Endodermal cell (in vitro differentiated cells): ENCODE measurements around the gene TTLL5. TPM values are rescaled to one million over a fixed set of nuclear protein-coding genes. Genes with fewer than 3 reads are reported as not detected.

Experiments used
- DNase-seq: peaks from one replicate; pipeline ENCODE4 v3.0.0-alpha.2; 2017
- H3K27ac ChIP-seq: 2 replicates; pipeline ENCODE4 v1.5.1; 2013; ENCODE audit warnings: mild to moderate bottlenecking, low read depth, low read length, moderate library complexity
- H3K27me3 ChIP-seq: 2 replicates; pipeline ENCODE4 v1.6.1; 2013; ENCODE audit warnings: mild to moderate bottlenecking, low read length, moderate library complexity; ENCODE audit not compliant: insufficient read depth, control insufficient read depth, poor library complexity, severe bottlenecking
- H3K36me3 ChIP-seq: 2 replicates; pipeline ENCODE4 v1.7.0; 2013; ENCODE audit warnings: mild to moderate bottlenecking, low read length, moderate library complexity; ENCODE audit not compliant: control insufficient read depth, insufficient read depth
- H3K4me1 ChIP-seq: one replicate; pipeline ENCODE4 v1.7.0; 2013; ENCODE audit warnings: low read length; ENCODE audit not compliant: control insufficient read depth, insufficient read depth
- H3K4me3 ChIP-seq: 2 replicates; pipeline ENCODE4 v1.5.1; 2013; ENCODE audit warnings: mild to moderate bottlenecking, low read length, moderate library complexity
- H3K9ac ChIP-seq: 2 replicates; pipeline ENCODE4 v1.6.1; 2013; ENCODE audit warnings: mild to moderate bottlenecking, low read length, moderate library complexity; ENCODE audit not compliant: poor library complexity, severe bottlenecking; ENCODE audit errors: extremely low read depth
- H3K9me3 ChIP-seq: 2 replicates; pipeline ENCODE4 v1.6.1; 2013; ENCODE audit warnings: mild to moderate bottlenecking, low read length, moderate library complexity; ENCODE audit not compliant: control insufficient read depth
- H3K27ac Mint-ChIP-seq: 2 replicates; pipeline ENCODE4 v1.8.0; 2020; ENCODE audit warnings: mixed read lengths
- H3K27me3 Mint-ChIP-seq: 2 replicates; pipeline ENCODE4 v1.8.0; 2021; ENCODE audit warnings: mild to moderate bottlenecking, mixed read lengths; ENCODE audit not compliant: insufficient read depth
- H3K36me3 Mint-ChIP-seq: 2 replicates; pipeline ENCODE4 v1.8.0; 2020; ENCODE audit warnings: low read depth, mixed read lengths
- H3K4me1 Mint-ChIP-seq: 2 replicates; pipeline ENCODE4 v1.8.0; 2020; ENCODE audit warnings: mixed read lengths
- H3K4me3 Mint-ChIP-seq: 2 replicates; pipeline ENCODE4 v1.8.0; 2020; ENCODE audit warnings: mild to moderate bottlenecking, moderate library complexity, mixed read lengths
- H3K9me3 Mint-ChIP-seq: 2 replicates; pipeline ENCODE4 v1.8.0; 2020; ENCODE audit warnings: mild to moderate bottlenecking, mixed read lengths
- CTCF ChIP-seq: fragments of 200-600 bp; sonication (generic); conservative IDR thresholded peaks from 2 replicates; pipeline ENCODE4 v1.5.0; 2021; ENCODE audit warnings: antibody characterized with exemption, mild to moderate bottlenecking
- WGBS, 2 experiments: methylation state at CpG; one replicate each; pipeline versions ENCODE4 v1.1.5 to v1.1.7; 2013; ENCODE audit warnings: missing lambda C conversion rate in 2 of 2, mixed read lengths in 1 of 2; ENCODE audit not compliant: insufficient coverage in 1 of 2, insufficient read length in 1 of 2; 5-methylcytosine and 5-hydroxymethylcytosine counted together
- total RNA-seq, 2 donors: library from RNA; stranded (reverse); fragmentation: NEBNext Ultra II Directional in 1 of 2; extraction: Animal tissue kit (Norgen Biotek cat#: 25700) in 1 of 2; gene quantifications; 2 replicates in 1 of 2; 3 replicates in 1 of 2; pipeline ENCODE4 v1.2.1, GENCODE V29; 2021

The TTLL5 gene
- total RNA-seq, 2 donors from 2014 or later: 50.5 to 54.2 TPM

DNA sequence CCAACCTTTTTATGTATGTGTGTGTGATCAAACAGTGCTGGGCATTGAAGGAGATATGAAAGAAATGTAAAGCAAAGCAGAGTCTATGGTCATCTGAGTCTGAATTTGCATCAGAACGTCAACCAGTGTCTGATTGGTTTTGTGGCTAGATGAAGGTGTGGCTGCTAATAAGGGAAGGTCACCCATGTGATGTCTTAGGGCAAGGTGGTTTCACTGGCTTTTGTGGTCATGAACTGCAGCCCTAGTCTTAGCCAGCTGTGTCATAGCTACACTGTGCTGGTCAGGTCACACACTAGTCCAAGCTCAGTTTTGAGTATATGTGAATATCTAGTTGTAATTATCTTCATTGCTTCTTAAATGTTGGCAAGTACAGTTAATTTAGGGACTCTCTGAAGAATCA, 214.9 kb downstream of the TTLL5 start:
- H3K27ac ChIP-seq: no peak overlapping the region
- Mint-ChIP-seq H3K27ac (no peak overlapping the region), H3K27me3 (no peaks in the 10 kb centered on the region), H3K4me1 (peaks cover 3% of the 10 kb centered on the region), H3K36me3 (peaks cover 27% of the 10 kb centered on the region), H3K9me3 (peaks cover 4% of the 10 kb centered on the region), H3K4me3 (no peak overlapping the region)
- TF ChIP-seq CTCF: no peak
- H3K36me3 ChIP-seq: peaks cover 8% of the 10 kb centered on the region
- no peaks in the 10 kb centered on the region for H3K9me3 ChIP-seq
- 80 to 92% methylated on average over 1 of the region's 1 CpG for WGBS, 2 experiments
- H3K9ac ChIP-seq: no peak overlapping the region
- no peak for DNase-seq
- no peak overlapping the region for H3K4me3 ChIP-seq
- no peaks in the 10 kb centered on the region for H3K27me3 ChIP-seq
- no peaks in the 10 kb centered on the region for H3K4me1 ChIP-seq

GRCh38 chr14:75876530-75876929, 215.5 kb downstream of the TTLL5 start:
- no peaks in the 10 kb centered on the region for H3K4me1 ChIP-seq
- Mint-ChIP-seq H3K4me1 (no peaks in the 10 kb centered on the region), H3K36me3 (peaks cover 26% of the 10 kb centered on the region), H3K9me3 (peaks cover 4% of the 10 kb centered on the region), H3K27ac (no peak overlapping the region), H3K27me3 (no peaks in the 10 kb centered on the region), H3K4me3 (no peak overlapping the region)
- no peak for TF ChIP-seq CTCF
- no peaks in the 10 kb centered on the region for H3K27me3 ChIP-seq
- 92 to 100% methylated on average over 1 to 3 of the region's 3 CpGs for WGBS, 2 experiments
- no peak for DNase-seq
- no peaks in the 10 kb centered on the region for H3K9me3 ChIP-seq
- no peak overlapping the region for H3K9ac ChIP-seq
- peaks cover 7% of the 10 kb centered on the region for H3K36me3 ChIP-seq
- no peak overlapping the region for H3K27ac ChIP-seq
- no peak overlapping the region for H3K4me3 ChIP-seq

GRCh38 chr14:75877292-75877691, 216.2 kb downstream of the TTLL5 start:
- Histone ChIP-seq H3K9ac (no peak overlapping the region), H3K9me3 (no peaks in the 10 kb centered on the region), H3K27ac (no peak overlapping the region), H3K36me3 (no peaks in the 10 kb centered on the region), H3K4me3 (no peak overlapping the region), H3K27me3 (no peaks in the 10 kb centered on the region), H3K4me1 (no peaks in the 10 kb centered on the region)
- Mint-ChIP-seq H3K27me3 (no peaks in the 10 kb centered on the region), H3K36me3 (peaks cover 20% of the 10 kb centered on the region), H3K4me1 (peaks cover 4% of the 10 kb centered on the region), H3K9me3 (peaks cover 4% of the 10 kb centered on the region), H3K27ac (no peak overlapping the region), H3K4me3 (no peak overlapping the region)
- WGBS, 2 experiments: no CpG with 5 or more reads among the region's 1 CpG
- no peak for TF ChIP-seq CTCF
- no peak for DNase-seq
